Fibroblast of lung (primary cell): Measurements from ENCODE around the gene PC. TPM values are rescaled to one million over a fixed set of nuclear protein-coding genes. Genes with fewer than 3 reads are reported as not detected.

Experiments
- DNase-seq, 2 donors: peaks; one replicate each; pipeline versions ENCODE4 v3.0.0 to v3.0.0-alpha.2; 2010; ENCODE audit warnings: low read depth in 2 of 2
- H2AFZ ChIP-seq: 2 replicates; pipeline ENCODE4 v1.5.1; 2012; ENCODE audit warnings: low read length, control low read depth, inconsistent platforms
- H3K27ac ChIP-seq: 2 replicates; pipeline ENCODE4 v1.5.1; 2011; ENCODE audit warnings: low read length, control low read depth; ENCODE audit not compliant: insufficient read depth
- H3K27me3 ChIP-seq: 2 replicates; pipeline ENCODE4 v1.5.1; 2011; ENCODE audit warnings: mild to moderate bottlenecking, low read length; ENCODE audit not compliant: control insufficient read depth, insufficient read depth
- H3K36me3 ChIP-seq: 2 replicates; pipeline ENCODE4 v1.5.1; 2011; ENCODE audit warnings: low read length; ENCODE audit not compliant: control insufficient read depth, insufficient read depth
- H3K4me1 ChIP-seq: 2 replicates; pipeline ENCODE4 v1.5.1; 2011; ENCODE audit warnings: low read length; ENCODE audit not compliant: control insufficient read depth, insufficient read depth; ENCODE audit errors: extremely low read depth
- H3K4me2 ChIP-seq: 2 replicates; pipeline ENCODE4 v1.5.1; 2011; ENCODE audit warnings: low read length, control low read depth; ENCODE audit not compliant: insufficient read depth; ENCODE audit errors: extremely low read depth
- H3K4me3 ChIP-seq, 4 experiments: fragments of 200-600 bp in 1 of 4; sonication (generic) in 1 of 4; replicated peaks in 1 of 4; 2 replicates each; pipeline ENCODE4 v1.5.1; 2011 to 2016; ENCODE audit warnings: low read length in 4 of 4, low read depth in 3 of 4, mild to moderate bottlenecking in 3 of 4, control low read depth in 2 of 4, inconsistent platforms in 1 of 4, mixed read lengths in 1 of 4; ENCODE audit not compliant: insufficient read depth in 1 of 4; ENCODE audit errors: control extremely low read depth in 1 of 4
- H3K79me2 ChIP-seq: 2 replicates; pipeline ENCODE4 v1.5.1; 2012; ENCODE audit warnings: mild to moderate bottlenecking, low read length, inconsistent platforms; ENCODE audit not compliant: control insufficient read depth, insufficient read depth
- H3K9ac ChIP-seq: 2 replicates; pipeline ENCODE4 v1.5.1; 2011; ENCODE audit warnings: mild to moderate bottlenecking, low read length, control low read depth; ENCODE audit not compliant: insufficient read depth
- H3K9me3 ChIP-seq: 2 replicates; pipeline ENCODE4 v1.5.1; 2012; ENCODE audit warnings: low read depth, low read length; ENCODE audit not compliant: control insufficient read depth, insufficient read depth
- H4K20me1 ChIP-seq: 2 replicates; pipeline ENCODE4 v1.5.1; 2011; ENCODE audit warnings: low read length; ENCODE audit not compliant: control insufficient read depth, insufficient read depth; ENCODE audit errors: extremely low read depth
- EZH2 ChIP-seq: IDR thresholded peaks from 2 replicates; pipeline ENCODE4 v1.5.1; 2012; ENCODE audit warnings: low read length, control low read depth, mild to moderate bottlenecking; ENCODE audit errors: missing control alignments
- polyA plus RNA-seq, 2 donors: library from polyadenylated mRNA; depleted of rRNA in 1 of 2; stranded (reverse) in 1 of 2; unstranded in 1 of 2; fragments of >200 nt; gene quantifications; 2 replicates each; pipeline ENCODE4 v1.2.1, GENCODE V29; 2011 to 2012; ENCODE audit warnings: missing spikeins in 1 of 2
- total RNA-seq: library from RNA; depleted of rRNA; stranded (reverse); fragments of >200 nt; gene quantifications from 2 replicates; pipeline ENCODE4 v1.2.1, GENCODE V29; 2014
- TF ChIP-seq, protein P1 (sequence below), 2 donors: IDR thresholded peaks in 1 of 2; conservative IDR thresholded peaks in 1 of 2; 1 replicate in 1 of 2; 2 replicates in 1 of 2; pipeline ENCODE4 v1.5.1; 2011 to 2012; ENCODE audit warnings: low read length in 2 of 2, control low read depth in 1 of 2, inconsistent platforms in 1 of 2, low read depth in 1 of 2, mild to moderate bottlenecking in 1 of 2

The PC gene
- total and polyA plus RNA-seq, 2 donors (not counting 1 experiment from before 2014, with no cell fraction given) = 5.1 to 22.8 TPM

DNA sequence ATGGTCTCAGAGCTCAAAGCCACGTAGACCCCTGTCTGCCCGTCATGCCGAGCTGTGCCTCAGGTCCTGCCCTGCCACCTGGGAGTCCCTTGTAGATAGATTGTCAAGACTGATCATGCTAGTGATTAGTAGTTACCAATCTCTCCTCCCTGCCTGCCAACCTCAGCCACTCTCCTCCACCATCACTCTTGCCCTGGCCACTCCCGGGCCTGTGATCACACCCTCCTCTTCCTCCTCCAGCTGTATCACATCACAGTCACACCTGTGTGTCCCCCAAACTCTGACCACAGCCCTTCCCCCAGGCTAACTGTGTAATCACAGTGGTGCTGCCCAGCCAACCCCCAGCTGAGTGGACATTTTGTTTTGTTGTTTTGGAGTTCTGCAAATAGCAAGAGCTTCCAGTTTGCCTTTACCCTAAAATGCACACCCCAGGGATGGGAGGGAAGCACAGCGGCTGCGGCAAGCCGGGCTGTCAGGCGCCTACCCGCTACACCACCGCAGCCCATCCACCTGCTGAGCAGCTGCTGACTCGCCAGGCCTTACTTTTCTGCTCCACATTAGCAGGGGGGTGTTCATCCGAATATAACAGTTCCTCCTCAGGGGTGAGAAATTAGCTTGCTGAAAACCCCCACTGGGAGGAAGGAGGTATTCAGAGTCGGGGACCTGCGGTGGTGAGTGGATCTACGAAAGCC is 55.6 kb downstream of the PC start:
- no peaks in the 10 kb centered on the region for H3K36me3 ChIP-seq
- no peak for DNase-seq
- no peaks in the 10 kb centered on the region for H3K27me3 ChIP-seq
- no peak overlapping the region for H3K4me2 ChIP-seq
- H3K79me2 ChIP-seq = no peaks in the 10 kb centered on the region
- TF ChIP-seq, protein P1, sequence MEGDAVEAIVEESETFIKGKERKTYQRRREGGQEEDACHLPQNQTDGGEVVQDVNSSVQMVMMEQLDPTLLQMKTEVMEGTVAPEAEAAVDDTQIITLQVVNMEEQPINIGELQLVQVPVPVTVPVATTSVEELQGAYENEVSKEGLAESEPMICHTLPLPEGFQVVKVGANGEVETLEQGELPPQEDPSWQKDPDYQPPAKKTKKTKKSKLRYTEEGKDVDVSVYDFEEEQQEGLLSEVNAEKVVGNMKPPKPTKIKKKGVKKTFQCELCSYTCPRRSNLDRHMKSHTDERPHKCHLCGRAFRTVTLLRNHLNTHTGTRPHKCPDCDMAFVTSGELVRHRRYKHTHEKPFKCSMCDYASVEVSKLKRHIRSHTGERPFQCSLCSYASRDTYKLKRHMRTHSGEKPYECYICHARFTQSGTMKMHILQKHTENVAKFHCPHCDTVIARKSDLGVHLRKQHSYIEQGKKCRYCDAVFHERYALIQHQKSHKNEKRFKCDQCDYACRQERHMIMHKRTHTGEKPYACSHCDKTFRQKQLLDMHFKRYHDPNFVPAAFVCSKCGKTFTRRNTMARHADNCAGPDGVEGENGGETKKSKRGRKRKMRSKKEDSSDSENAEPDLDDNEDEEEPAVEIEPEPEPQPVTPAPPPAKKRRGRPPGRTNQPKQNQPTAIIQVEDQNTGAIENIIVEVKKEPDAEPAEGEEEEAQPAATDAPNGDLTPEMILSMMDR (conservative IDR thresholded peaks at IDR 0.05 in 1 of 2, IDR thresholded peaks at IDR 0.05 in 1 of 2; ENCODE audit: low read depth in 1 of 2, low read length in 2 of 2) = no peak
- TF ChIP-seq EZH2 = no peak
- no peaks in the 10 kb centered on the region for H4K20me1 ChIP-seq
- no peak overlapping the region for H3K4me3 ChIP-seq
- H3K4me1 ChIP-seq = peaks cover 5% of the 10 kb centered on the region
- H3K9ac ChIP-seq = no peak overlapping the region
- no peak overlapping the region for H3K27ac ChIP-seq
- H2AFZ ChIP-seq = no peak overlapping the region
- H3K9me3 ChIP-seq = no peaks in the 10 kb centered on the region

DNA sequence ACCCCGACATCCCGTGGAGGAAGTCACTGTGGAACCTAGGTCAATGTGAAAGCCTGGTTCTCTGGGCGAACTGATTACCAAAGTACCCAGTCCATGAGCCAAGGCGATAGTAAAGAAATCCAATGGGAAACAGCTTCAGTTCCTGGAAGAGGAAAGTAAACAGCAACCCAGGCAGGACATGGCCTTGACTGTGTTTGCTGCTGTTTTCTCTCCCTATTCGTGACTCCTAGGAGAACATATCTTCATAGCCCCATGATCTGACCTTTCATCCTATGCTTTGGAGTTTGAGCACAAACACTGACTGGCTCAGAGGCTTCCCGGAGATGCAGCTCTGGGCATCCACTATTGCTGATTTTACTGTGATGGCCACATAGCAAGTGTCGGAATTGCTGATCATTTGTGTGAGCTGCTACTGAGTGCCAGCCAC is 56.2 kb downstream of the PC start:
- Histone ChIP-seq H3K27me3 (no peaks in the 10 kb centered on the region), H3K36me3 (no peaks in the 10 kb centered on the region), H2AFZ (no peak overlapping the region), H3K27ac (no peak overlapping the region), H3K4me3 (no peak overlapping the region), H3K4me1 (peaks cover 5% of the 10 kb centered on the region), H3K9ac (no peak overlapping the region), H4K20me1 (no peaks in the 10 kb centered on the region), H3K9me3 (no peaks in the 10 kb centered on the region), H3K79me2 (no peaks in the 10 kb centered on the region), H3K4me2 (no peak overlapping the region)
- TF ChIP-seq, protein P1 (conservative IDR thresholded peaks at IDR 0.05 in 1 of 2, IDR thresholded peaks at IDR 0.05 in 1 of 2; ENCODE audit: low read depth in 1 of 2, low read length in 2 of 2) = no peak
- no peak for TF ChIP-seq EZH2
- no peak for DNase-seq

DNA sequence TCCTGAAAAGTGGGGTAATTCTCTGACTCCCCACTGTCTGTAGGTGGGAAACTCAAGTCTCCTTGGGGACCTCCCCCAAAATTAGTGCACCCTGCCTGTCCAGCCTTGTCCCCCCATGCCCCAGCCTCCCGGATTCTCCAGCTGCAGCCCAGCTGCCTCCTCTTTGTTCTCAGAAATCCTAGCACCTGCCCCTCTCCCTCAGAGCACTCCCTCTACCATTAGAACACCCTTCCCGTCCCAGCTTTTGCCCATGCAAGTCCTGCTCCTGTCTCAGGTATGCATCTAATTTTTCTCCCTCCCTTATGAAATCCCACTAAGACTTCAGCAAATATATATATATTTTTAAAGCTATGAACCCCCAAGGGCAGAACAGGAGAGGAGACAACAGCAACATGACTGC is 64.0 kb downstream of the PC start:
- H4K20me1 ChIP-seq = no peaks in the 10 kb centered on the region
- no peaks in the 10 kb centered on the region for H3K27me3 ChIP-seq
- H3K4me2 ChIP-seq = no peak overlapping the region
- TF ChIP-seq, protein P1 (conservative IDR thresholded peaks at IDR 0.05 in 1 of 2, IDR thresholded peaks at IDR 0.05 in 1 of 2; ENCODE audit: low read depth in 1 of 2, low read length in 2 of 2) = no peak
- no peak for TF ChIP-seq EZH2
- H3K9me3 ChIP-seq = no peaks in the 10 kb centered on the region
- H3K4me1 ChIP-seq = peaks cover 5% of the 10 kb centered on the region
- no peak overlapping the region for H2AFZ ChIP-seq
- no peaks in the 10 kb centered on the region for H3K79me2 ChIP-seq
- no peak for DNase-seq
- H3K9ac ChIP-seq = no peak overlapping the region
- no peak overlapping the region for H3K27ac ChIP-seq
- H3K36me3 ChIP-seq = no peaks in the 10 kb centered on the region
- H3K4me3 ChIP-seq = no peak overlapping the region
